H9 (cell line): ENCODE measurements around the gene IGLL1. TPM values are rescaled to one million over a fixed set of nuclear protein-coding genes. Genes with fewer than 3 reads are reported as not detected.
"Not testable (repeated sequence)": the region's sequence is repeated elsewhere in the genome, so short reads cannot be mapped to it uniquely, and the experiment has no call there.

Source experiments
- DNase-seq: peaks from one replicate; pipeline ENCODE4 v3.0.0-alpha.2; 2017
- H2AFZ ChIP-seq: one replicate; pipeline ENCODE4 v1.6.1; 2013; ENCODE audit warnings: mild to moderate bottlenecking, low read length, control low read depth, moderate library complexity
- H2AK5ac ChIP-seq: 2 replicates; pipeline ENCODE4 v1.6.1; 2013; ENCODE audit warnings: low read length, control low read depth, mixed read lengths; ENCODE audit not compliant: insufficient read length
- H2BK120ac ChIP-seq: one replicate; pipeline ENCODE4 v1.6.1; 2013; ENCODE audit warnings: low read depth, mild to moderate bottlenecking, low read length, control low read depth, inconsistent platforms; ENCODE audit not compliant: poor library complexity, severe bottlenecking
- H2BK12ac ChIP-seq: 2 replicates; pipeline ENCODE4 v1.6.1; 2013; ENCODE audit warnings: low read length, control low read depth, mixed read lengths, low read depth; ENCODE audit not compliant: insufficient read length
- H2BK15ac ChIP-seq: 2 replicates; pipeline ENCODE4 v1.6.1; 2013; ENCODE audit warnings: low read depth, low read length, control low read depth
- H2BK20ac ChIP-seq: one replicate; pipeline ENCODE4 v1.6.1; 2013; ENCODE audit warnings: low read depth, mild to moderate bottlenecking, low read length, control low read depth, inconsistent platforms; ENCODE audit not compliant: poor library complexity, severe bottlenecking
- H2BK5ac ChIP-seq: 2 replicates; pipeline ENCODE4 v1.6.1; 2013; ENCODE audit warnings: low read length, control low read depth, mixed read lengths; ENCODE audit not compliant: insufficient read length
- H3K14ac ChIP-seq: 2 replicates; pipeline ENCODE4 v1.6.1; 2013; ENCODE audit warnings: low read length, control low read depth; ENCODE audit not compliant: insufficient read depth
- H3K18ac ChIP-seq: 2 replicates; pipeline ENCODE4 v1.6.1; 2013; ENCODE audit warnings: low read depth, mild to moderate bottlenecking, mixed read lengths, low read length, control low read depth; ENCODE audit not compliant: insufficient read length
- H3K23ac ChIP-seq: 2 replicates; pipeline ENCODE4 v1.6.1; 2013; ENCODE audit warnings: low read length, control low read depth, mixed read lengths, low read depth; ENCODE audit not compliant: insufficient read length
- H3K23me2 ChIP-seq: 2 replicates; pipeline ENCODE4 v1.6.1; 2013; ENCODE audit warnings: low read depth, mild to moderate bottlenecking, mixed read lengths, low read length, control low read depth; ENCODE audit not compliant: insufficient read length, poor library complexity, severe bottlenecking
- H3K27ac ChIP-seq: 2 replicates; pipeline ENCODE4 v1.5.1; 2013; ENCODE audit warnings: low read length, control low read depth, mixed read lengths, low read depth; ENCODE audit not compliant: insufficient read length
- H3K27me3 ChIP-seq: 2 replicates; pipeline ENCODE4 v1.6.1; 2013; ENCODE audit warnings: low read length, control low read depth, inconsistent platforms; ENCODE audit not compliant: insufficient read depth
- H3K4ac ChIP-seq: 2 replicates; pipeline ENCODE4 v1.6.1; 2013; ENCODE audit warnings: low read depth, mild to moderate bottlenecking, control low read depth, inconsistent platforms, low read length, moderate library complexity
- H3K4me1 ChIP-seq: 2 replicates; pipeline ENCODE4 v1.6.1; 2013; ENCODE audit warnings: low read length, control low read depth, inconsistent platforms; ENCODE audit not compliant: insufficient read depth
- H3K4me2 ChIP-seq: 2 replicates; pipeline ENCODE4 v1.6.1; 2013; ENCODE audit warnings: low read length, control low read depth, mixed read lengths; ENCODE audit not compliant: insufficient read length, insufficient read depth
- H3K56ac ChIP-seq: 2 replicates; pipeline ENCODE4 v1.6.1; 2013; ENCODE audit warnings: low read depth, mild to moderate bottlenecking, mixed read lengths, low read length, control low read depth; ENCODE audit not compliant: insufficient read length
- H3K79me1 ChIP-seq: 2 replicates; pipeline ENCODE4 v1.6.1; 2013; ENCODE audit warnings: low read depth, mild to moderate bottlenecking, moderate library complexity, low read length, control low read depth, inconsistent platforms; ENCODE audit not compliant: insufficient read depth, poor library complexity, severe bottlenecking
- H3K79me2 ChIP-seq: 2 replicates; pipeline ENCODE4 v1.6.1; 2013; ENCODE audit warnings: low read length, control low read depth, inconsistent platforms; ENCODE audit not compliant: insufficient read depth
- H3K9ac ChIP-seq: 2 replicates; pipeline ENCODE4 v1.6.1; 2013; ENCODE audit warnings: low read length, control low read depth, mixed read lengths; ENCODE audit not compliant: insufficient read length; ENCODE audit errors: extremely low read depth
- H3K9me3 ChIP-seq: one replicate; pipeline ENCODE4 v1.6.1; 2013; ENCODE audit warnings: low read depth, low read length, inconsistent platforms; ENCODE audit not compliant: control insufficient read depth
- H3T11ph ChIP-seq: one replicate; pipeline ENCODE4 v1.6.1; 2013; ENCODE audit warnings: mild to moderate bottlenecking, low read length, control low read depth, inconsistent platforms
- H4K20me1 ChIP-seq: one replicate; pipeline ENCODE4 v1.6.1; 2013; ENCODE audit not compliant: control insufficient read depth, insufficient read length, insufficient read depth
- H4K5ac ChIP-seq: 2 replicates; pipeline ENCODE4 v1.6.1; 2013; ENCODE audit warnings: low read depth, mild to moderate bottlenecking, mixed read lengths, low read length, control low read depth; ENCODE audit not compliant: insufficient read length
- H4K8ac ChIP-seq: replicated peaks from 2 replicates; pipeline ENCODE4 v1.6.1; 2013; ENCODE audit warnings: low read length, control low read depth, mixed read lengths, low read depth; ENCODE audit not compliant: insufficient read length
- H4K91ac ChIP-seq: 2 replicates; pipeline ENCODE4 v1.6.1; 2013; ENCODE audit warnings: low read depth, mild to moderate bottlenecking, moderate library complexity, mixed read lengths, low read length, control low read depth; ENCODE audit not compliant: insufficient read length
- H3K27ac Mint-ChIP-seq, 3 experiments: 2 replicates in 2 of 3; 3 replicates in 1 of 3; pipeline ENCODE4 v1.8.0; 2020 to 2021; ENCODE audit warnings: mixed read lengths in 3 of 3, mild to moderate bottlenecking in 1 of 3, moderate library complexity in 1 of 3
- H3K27me3 Mint-ChIP-seq: 2 replicates; pipeline ENCODE4 v1.8.0; 2021; ENCODE audit warnings: low read depth, mild to moderate bottlenecking, moderate library complexity, mixed read lengths
- H3K36me3 Mint-ChIP-seq, 3 experiments: 2 replicates in 2 of 3; 3 replicates in 1 of 3; pipeline ENCODE4 v1.8.0; 2020 to 2021; ENCODE audit warnings: low read depth in 3 of 3, mixed read lengths in 3 of 3; ENCODE audit not compliant: insufficient read depth in 1 of 3
- H3K4me1 Mint-ChIP-seq, 2 experiments: 2 replicates each; pipeline ENCODE4 v1.8.0; 2020; ENCODE audit warnings: mixed read lengths in 2 of 2
- H3K4me3 Mint-ChIP-seq, 2 experiments: 2 replicates in 1 of 2; 3 replicates in 1 of 2; pipeline ENCODE4 v1.8.0; 2020 to 2021; ENCODE audit warnings: mild to moderate bottlenecking in 2 of 2, mixed read lengths in 2 of 2, moderate library complexity in 1 of 2
- H3K9me3 Mint-ChIP-seq, 2 experiments: 2 replicates in 1 of 2; 3 replicates in 1 of 2; pipeline ENCODE4 v1.8.0; 2020; ENCODE audit warnings: mild to moderate bottlenecking in 2 of 2, mixed read lengths in 2 of 2, moderate library complexity in 1 of 2
- WGBS: extraction: QIAGEN DNeasy Blood & Tissue Kit; methylation state at CpG from one replicate; pipeline ENCODE4 v1.1.7; 2013; ENCODE audit warnings: missing lambda C conversion rate, low lambda C conversion rate, mixed read lengths; ENCODE audit not compliant: insufficient read length; ENCODE audit errors: extremely low coverage; 5-methylcytosine and 5-hydroxymethylcytosine counted together
- total RNA-seq: library from RNA; stranded (reverse); gene quantifications from 2 replicates; pipeline ENCODE4 v1.2.1, GENCODE V29; 2021

The IGLL1 gene
- total RNA-seq, 1 experiment from 2014 or later = not detected

- not testable (repeated sequence) for H3K9ac ChIP-seq, H3K79me2 ChIP-seq, H3K23ac ChIP-seq, H3K36me3 Mint-ChIP-seq, H2BK15ac ChIP-seq, H3K27me3 ChIP-seq, H2BK5ac ChIP-seq, H3K4me2 ChIP-seq, H3T11ph ChIP-seq, H4K91ac ChIP-seq, H3K14ac ChIP-seq, H4K8ac ChIP-seq, H3K27ac Mint-ChIP-seq, H2BK12ac ChIP-seq, H4K5ac ChIP-seq, H3K4me3 Mint-ChIP-seq, DNase-seq, H2AK5ac ChIP-seq, H3K18ac ChIP-seq, H3K27ac ChIP-seq, H3K56ac ChIP-seq, H2AFZ ChIP-seq, H3K4ac ChIP-seq, H2BK20ac ChIP-seq, H3K4me1 ChIP-seq, H3K9me3 ChIP-seq, H3K23me2 ChIP-seq, H3K9me3 Mint-ChIP-seq, H3K79me1 ChIP-seq, H2BK120ac ChIP-seq, H4K20me1 ChIP-seq
- H3K4me1 Mint-ChIP-seq = peaks cover 11 to 13% of the 10 kb centered on the region in 2 experiments
- peaks cover 42% of the 10 kb centered on the region for H3K27me3 Mint-ChIP-seq
- WGBS = no CpG with 5 or more reads among the region's 6 CpGs
Measured at GRCh38 chr22:23595904-23596303, 15.8 kb upstream of the IGLL1 start.
